Suprapubic skin (tissue), 4 donors: Measurements from ENCODE around the gene FAM200B. TPM values are rescaled to one million over a fixed set of nuclear protein-coding genes. Genes with fewer than 3 reads are reported as not detected.

ENCODE experiments used
- DNase-seq, 2 donors: peaks; one replicate each; pipeline ENCODE4 v3.0.0-alpha.2; 2019; ENCODE audit warnings: low spot score in 2 of 2
- H3K27ac ChIP-seq: fragments of 200-600 bp; sonication (generic); one replicate; pipeline ENCODE4 v1.5.1; 2019
- H3K27me3 ChIP-seq: fragments of 200-600 bp; sonication (generic); one replicate; pipeline ENCODE4 v1.5.1; 2019
- H3K36me3 ChIP-seq: fragments of 200-600 bp; sonication (generic); one replicate; pipeline ENCODE4 v1.5.1; 2019
- H3K4me1 ChIP-seq: fragments of 200-600 bp; sonication (generic); one replicate; pipeline ENCODE4 v1.5.1; 2019
- H3K4me3 ChIP-seq: fragments of 200-600 bp; sonication (generic); one replicate; pipeline ENCODE4 v1.5.1; 2019; ENCODE audit warnings: mild to moderate bottlenecking
- H3K9me3 ChIP-seq: fragments of 200-600 bp; sonication (generic); one replicate; pipeline ENCODE4 v1.5.1; 2019
- CTCF ChIP-seq, 2 donors: fragments of 200-600 bp in 1 of 2; fragments of 450-650 bp in 1 of 2; sonication (generic) in 1 of 2; IDR thresholded peaks; one replicate each; pipeline ENCODE4 v1.5.1; 2016 to 2019; ENCODE audit warnings: antibody characterized with exemption in 2 of 2, mild to moderate bottlenecking in 1 of 2, moderate library complexity in 1 of 2
- EP300 ChIP-seq: sonication (generic); formaldehyde crosslinking; IDR thresholded peaks from one replicate; pipeline ENCODE4 v1.6.1; 2017; ENCODE audit warnings: antibody characterized with exemption
- POLR2A ChIP-seq, 2 donors: fragments of 450-650 bp; IDR thresholded peaks; one replicate each; pipeline ENCODE4 v1.6.1; 2017; ENCODE audit warnings: antibody characterized with exemption in 2 of 2, mild to moderate bottlenecking in 2 of 2, moderate library complexity in 2 of 2
- POLR2AphosphoS5 ChIP-seq, 3 donors: sonication (generic); formaldehyde crosslinking; IDR thresholded peaks; one replicate each; pipeline ENCODE4 v1.6.1; 2017; ENCODE audit warnings: antibody characterized with exemption in 3 of 3
- WGBS: methylation state at CpG from one replicate; pipeline ENCODE4 v1.1.5; 2018; 5-methylcytosine and 5-hydroxymethylcytosine counted together
- total RNA-seq, 4 donors: library from RNA; depleted of rRNA; stranded (reverse); fragments of >200 nt; gene quantifications; one replicate each; pipeline ENCODE4 v1.1.0, GENCODE V29; 2016

FAM200B gene
- total RNA-seq, 4 donors from 2014 or later = 18.6 to 39.0 (median 27.5) TPM

GRCh38 chr4:15674926-15675325, 6.7 kb upstream of the FAM200B start:
- no peaks in the 10 kb centered on the region for H3K36me3 ChIP-seq
- H3K9me3 ChIP-seq = no peaks in the 10 kb centered on the region

GRCh38 chr4:15675356-15675755, 6.3 kb upstream of the FAM200B start:
- H3K27ac ChIP-seq = no peak overlapping the region
- 93% methylated on average over 3 of the region's 3 CpGs for WGBS

More at GRCh38 chr4:15674926-15675325, 6.7 kb upstream of the FAM200B start:
- no peaks in the 10 kb centered on the region for H3K27me3 ChIP-seq
- no peak for DNase-seq
- H3K4me1 ChIP-seq = no peaks in the 10 kb centered on the region
- WGBS = 98% methylated on average over 4 of the region's 4 CpGs
- H3K4me3 ChIP-seq = no peak overlapping the region
- no peak overlapping the region for H3K27ac ChIP-seq
- no peak for TF ChIP-seq CTCF (IDR thresholded peaks at IDR 0.05)
- no peak for TF ChIP-seq POLR2A (IDR thresholded peaks at IDR 0.05)
- TF ChIP-seq POLR2AphosphoS5 (IDR thresholded peaks at IDR 0.05) = no peak
- TF ChIP-seq EP300 = no peak

GRCh38 chr4:15676039-15676438, 5.6 kb upstream of the FAM200B start:
- DNase-seq = no peak
- WGBS = 80% methylated on average over 1 of the region's 1 CpG
- no peaks in the 10 kb centered on the region for H3K36me3 ChIP-seq
- H3K27me3 ChIP-seq = no peaks in the 10 kb centered on the region
- no peak overlapping the region for H3K4me3 ChIP-seq
- peaks cover 2% of the 10 kb centered on the region for H3K4me1 ChIP-seq
- no peaks in the 10 kb centered on the region for H3K9me3 ChIP-seq
- TF ChIP-seq CTCF (IDR thresholded peaks at IDR 0.05) (no peak), EP300 (no peak), POLR2AphosphoS5 (IDR thresholded peaks at IDR 0.05) (no peak), POLR2A (IDR thresholded peaks at IDR 0.05) (no peak)
- H3K27ac ChIP-seq = no peak overlapping the region

More at GRCh38 chr4:15675356-15675755, 6.3 kb upstream of the FAM200B start:
- Histone ChIP-seq H3K36me3 (no peaks in the 10 kb centered on the region), H3K9me3 (no peaks in the 10 kb centered on the region), H3K4me3 (no peak overlapping the region), H3K4me1 (no peaks in the 10 kb centered on the region), H3K27me3 (no peaks in the 10 kb centered on the region)
- no peak for TF ChIP-seq POLR2A (IDR thresholded peaks at IDR 0.05)
- no peak for TF ChIP-seq CTCF (IDR thresholded peaks at IDR 0.05)
- TF ChIP-seq POLR2AphosphoS5 (IDR thresholded peaks at IDR 0.05) = no peak
- TF ChIP-seq EP300 = no peak
- no peak for DNase-seq

- DNase-seq = no peak
- Histone ChIP-seq H3K27ac (no peak overlapping the region), H3K4me1 (peaks cover 4% of the 10 kb centered on the region), H3K36me3 (no peaks in the 10 kb centered on the region), H3K9me3 (no peaks in the 10 kb centered on the region), H3K27me3 (no peaks in the 10 kb centered on the region), H3K4me3 (no peak overlapping the region)
- TF ChIP-seq EP300 (no peak), CTCF (IDR thresholded peaks at IDR 0.05) (no peak), POLR2AphosphoS5 (IDR thresholded peaks at IDR 0.05) (no peak), POLR2A (IDR thresholded peaks at IDR 0.05) (no peak)
- WGBS = 91% methylated on average over 6 of the region's 6 CpGs
These were observed 4.7 kb upstream of the FAM200B start for GRCh38 chr4:15676899-15677298.

- 66% methylated on average over 2 of the region's 2 CpGs for WGBS
- DNase-seq = no peak
- Histone ChIP-seq H3K27me3 (no peaks in the 10 kb centered on the region), H3K4me1 (peaks cover 7% of the 10 kb centered on the region), H3K36me3 (no peaks in the 10 kb centered on the region), H3K9me3 (no peaks in the 10 kb centered on the region), H3K4me3 (no peak overlapping the region), H3K27ac (no peak overlapping the region)
- TF ChIP-seq CTCF (IDR thresholded peaks at IDR 0.05) = no peak
- TF ChIP-seq POLR2AphosphoS5 (IDR thresholded peaks at IDR 0.05) = no peak
- TF ChIP-seq POLR2A (IDR thresholded peaks at IDR 0.05) = no peak
- TF ChIP-seq EP300 = no peak
These were observed 4.1 kb upstream of the FAM200B start for GRCh38 chr4:15677507-15677988.
